Small intestine (tissue), 7 donors: ENCODE data around the gene ROPN1B. TPM values are rescaled to one million over a fixed set of nuclear protein-coding genes. Genes with fewer than 3 reads are reported as not detected.
"Not testable (repeated sequence)": the region's sequence is repeated elsewhere in the genome, so short reads cannot be mapped to it uniquely, and the experiment has no call there.

ENCODE experiments used
- DNase-seq, 2 donors: peaks; one replicate each; pipeline versions ENCODE4 v3.0.0 to v3.0.0-alpha.2; 2013
- FAIRE-seq: peaks from 2 replicates; lab custom pipeline; 2012; peaks lifted over from hg19 to GRCh38; lab: Jason Lieb, UNC
- H3K27ac ChIP-seq, 3 donors: one replicate each; pipeline ENCODE4 v1.5.1; 2013; ENCODE audit warnings: low read length in 2 of 3, mild to moderate bottlenecking in 2 of 3, control low read depth in 1 of 3, inconsistent platforms in 1 of 3, low read depth in 1 of 3, moderate library complexity in 1 of 3
- H3K27me3 ChIP-seq, 3 donors: one replicate each; pipeline ENCODE4 v1.6.1; 2013; ENCODE audit warnings: low read length in 3 of 3, inconsistent platforms in 1 of 3; ENCODE audit not compliant: control insufficient read depth in 3 of 3, insufficient read depth in 3 of 3
- H3K36me3 ChIP-seq, 3 donors: one replicate each; pipeline ENCODE4 v1.6.1; 2013; ENCODE audit warnings: low read length in 3 of 3, inconsistent platforms in 1 of 3, low read depth in 1 of 3, mild to moderate bottlenecking in 1 of 3, moderate library complexity in 1 of 3; ENCODE audit not compliant: control insufficient read depth in 3 of 3, insufficient read depth in 2 of 3
- H3K4me1 ChIP-seq, 3 donors: one replicate each; pipeline ENCODE4 v1.6.1; 2013; ENCODE audit warnings: low read length in 2 of 3, inconsistent platforms in 1 of 3, low read depth in 1 of 3, mild to moderate bottlenecking in 1 of 3, moderate library complexity in 1 of 3; ENCODE audit not compliant: control insufficient read depth in 3 of 3, insufficient read depth in 2 of 3
- H3K4me3 ChIP-seq, 3 donors: one replicate each; pipeline ENCODE4 v1.5.1; 2013; ENCODE audit warnings: low read length in 3 of 3, control low read depth in 1 of 3, inconsistent platforms in 1 of 3, low read depth in 1 of 3, mild to moderate bottlenecking in 1 of 3, moderate library complexity in 1 of 3
- H3K9me3 ChIP-seq, 2 donors: one replicate each; pipeline ENCODE4 v1.6.1; 2013; ENCODE audit warnings: low read depth in 1 of 2, low read length in 1 of 2; ENCODE audit not compliant: control insufficient read depth in 2 of 2, insufficient read depth in 1 of 2
- WGBS, 3 donors: extraction: QIAGEN DNeasy Blood & Tissue Kit; methylation state at CpG; one replicate each; pipeline ENCODE4 v1.1.7; 2013; 5-methylcytosine and 5-hydroxymethylcytosine counted together
- polyA plus RNA-seq, 4 donors: library from polyadenylated mRNA; stranded (reverse) in 3 of 4; unstranded in 1 of 4; fragments of 200-250 nt in 3 of 4; fragments of 120-200 nt in 1 of 4; gene quantifications; one replicate each; pipeline versions ENCODE4 v1.2.1 to v1.2.3, GENCODE V29; 2013
- donor health status: healthy with polysubstance abuse.
- donor health status: control.
- donor health status: control.
- donor health status: Bipolar disorder and iron deficiency.
- donor health status: healthy.

The ROPN1B gene
- polyA plus RNA-seq, 4 donors = 0.06 to 0.07 TPM; not detected in 2

- H3K9me3 ChIP-seq, H3K4me1 ChIP-seq, FAIRE-seq, H3K36me3 ChIP-seq, H3K27ac ChIP-seq, H3K4me3 ChIP-seq, H3K27me3 ChIP-seq: not testable (repeated sequence)
- DNase-seq = peak; percentile 45 to 51
- 14 to 33% (median 25%) methylated on average over 22 of the region's 22 CpGs for WGBS, 3 donors
Measured at GRCh38 chr3:125928771-125929545, 40.0 kb upstream of the ROPN1B start.

DNA sequence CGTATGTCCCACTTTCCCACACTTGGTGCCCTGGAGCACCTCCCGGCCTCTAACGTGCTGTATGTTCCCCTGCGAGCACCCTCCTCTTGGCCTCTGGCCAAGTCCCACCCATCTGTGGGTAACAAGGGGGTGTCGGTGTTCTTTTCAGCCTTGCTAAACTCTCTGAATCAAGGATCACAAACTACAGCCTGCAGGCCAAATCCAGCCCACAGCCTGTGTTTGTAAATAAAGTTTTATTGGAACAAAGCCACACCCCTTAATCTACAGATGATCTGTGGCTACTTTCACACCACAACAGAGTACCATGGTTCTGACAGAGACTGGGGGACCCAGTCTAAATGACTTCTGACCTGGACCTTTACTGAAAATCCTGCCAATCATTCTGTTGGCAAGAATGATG, 39.2 kb upstream of the ROPN1B start:
- not testable (repeated sequence) for H3K27ac ChIP-seq, FAIRE-seq, H3K9me3 ChIP-seq, H3K4me1 ChIP-seq, H3K27me3 ChIP-seq, DNase-seq, H3K36me3 ChIP-seq, H3K4me3 ChIP-seq
- 21 to 44% (median 21%) methylated on average over 5 of the region's 5 CpGs for WGBS, 3 donors

- H3K36me3 ChIP-seq, DNase-seq, H3K4me3 ChIP-seq, H3K9me3 ChIP-seq, H3K4me1 ChIP-seq, H3K27me3 ChIP-seq, H3K27ac ChIP-seq, FAIRE-seq: not testable (repeated sequence)
- WGBS, 3 donors = 46 to 80% (median 61%) methylated on average over 6 to 11 of the region's 14 CpGs
Measured at GRCh38 chr3:125931355-125931880, 37.6 kb upstream of the ROPN1B start.

GRCh38 chr3:125933397-125934173, 35.4 kb upstream of the ROPN1B start:
- not testable (repeated sequence) for H3K27ac ChIP-seq, DNase-seq, FAIRE-seq, H3K4me1 ChIP-seq, H3K4me3 ChIP-seq, H3K36me3 ChIP-seq, H3K9me3 ChIP-seq, H3K27me3 ChIP-seq
- WGBS, 3 donors = 82 to 91% (median 86%) methylated on average over 13 to 15 of the region's 17 CpGs

GRCh38 chr3:125935252-125935874, 33.6 kb upstream of the ROPN1B start:
- H3K27ac ChIP-seq, H3K27me3 ChIP-seq, H3K4me1 ChIP-seq, H3K36me3 ChIP-seq, H3K4me3 ChIP-seq, H3K9me3 ChIP-seq, FAIRE-seq: not testable (repeated sequence)
- WGBS, 3 donors = 19 to 64% (median 35%) methylated on average over 10 of the region's 10 CpGs
- peak; percentile 11 to 57 for DNase-seq

DNA sequence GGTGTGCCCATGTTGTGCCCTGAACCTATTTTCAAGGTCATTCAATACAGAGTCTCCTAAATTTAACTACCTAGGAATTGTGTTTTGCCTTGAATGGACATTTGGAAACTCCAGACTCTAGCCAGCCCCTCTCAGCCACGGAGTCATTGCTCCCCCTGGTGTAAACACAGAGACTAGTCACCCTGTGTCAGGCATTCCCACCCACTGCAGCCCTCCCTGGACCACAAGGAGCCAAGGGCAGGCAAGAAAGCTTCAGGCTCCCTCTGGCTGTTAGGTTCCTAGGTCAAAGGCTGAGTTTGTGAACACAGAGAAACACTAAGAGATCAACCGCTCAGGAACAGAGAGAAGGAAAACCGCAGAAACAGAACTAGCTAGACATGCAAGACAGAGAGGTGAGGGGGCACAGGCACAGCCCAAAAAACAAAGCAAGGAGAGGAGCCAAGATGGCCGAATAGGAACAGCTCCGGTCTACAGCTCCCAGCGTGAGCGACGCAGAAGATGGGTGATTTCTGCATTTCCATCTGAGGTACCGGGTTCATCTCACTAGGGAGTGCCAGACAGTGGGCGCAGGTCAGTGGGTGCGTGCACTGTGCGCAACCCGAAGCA, 32.7 kb upstream of the ROPN1B start:
- 78 to 83% (median 80%) methylated on average over 10 to 13 of the region's 13 CpGs for WGBS, 3 donors
- not testable (repeated sequence) for FAIRE-seq, H3K9me3 ChIP-seq, H3K27ac ChIP-seq, H3K27me3 ChIP-seq, H3K4me3 ChIP-seq, DNase-seq, H3K4me1 ChIP-seq, H3K36me3 ChIP-seq

DNA sequence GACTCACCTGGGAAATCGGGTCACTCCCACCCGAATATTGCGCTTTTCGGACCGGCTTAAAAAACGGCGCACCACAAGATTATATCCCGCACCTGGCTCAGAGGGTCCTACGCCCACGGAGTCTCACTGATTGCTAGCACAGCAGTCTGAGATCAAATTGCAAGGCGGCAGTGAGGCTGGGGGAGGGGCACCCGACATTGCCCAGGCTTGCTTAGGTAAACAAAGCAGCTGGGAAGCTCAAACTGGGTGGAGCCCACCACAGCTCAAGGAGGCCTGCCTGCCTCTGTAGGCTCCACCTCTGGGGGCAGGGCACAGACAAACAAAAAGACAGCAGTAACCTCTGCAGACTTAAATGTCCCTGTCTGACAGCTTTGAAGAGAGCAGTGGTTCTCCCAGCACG, 32.1 kb upstream of the ROPN1B start:
- not testable (repeated sequence) for H3K4me1 ChIP-seq, FAIRE-seq, H3K27me3 ChIP-seq, H3K36me3 ChIP-seq, H3K9me3 ChIP-seq, H3K4me3 ChIP-seq, H3K27ac ChIP-seq, DNase-seq
- 64 to 67% (median 66%) methylated on average over 1 to 12 of the region's 13 CpGs for WGBS, 3 donors

DNA sequence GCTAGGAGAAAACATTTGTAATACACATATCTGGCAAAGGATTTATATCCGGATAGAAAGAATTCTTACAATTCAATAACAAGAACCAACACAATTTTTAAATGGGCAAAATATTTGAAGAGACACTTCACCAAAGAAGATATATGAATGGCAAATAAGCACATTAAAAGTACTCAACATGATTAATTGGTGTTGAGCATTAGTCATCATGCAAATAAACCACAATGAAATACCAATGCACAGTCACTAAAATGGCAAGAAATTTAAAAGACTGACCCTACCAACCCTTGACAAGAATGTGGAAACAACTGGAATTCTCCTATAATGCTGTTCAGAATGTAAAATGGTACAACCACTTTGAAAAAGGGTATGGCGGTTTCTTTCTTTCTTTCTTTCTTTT, 21.2 kb upstream of the ROPN1B start:
- not testable (repeated sequence) for H3K4me3 ChIP-seq, H3K36me3 ChIP-seq, DNase-seq, H3K4me1 ChIP-seq, H3K9me3 ChIP-seq, FAIRE-seq, H3K27ac ChIP-seq, H3K27me3 ChIP-seq
- 83 to 92% (median 88%) methylated on average over 2 of the region's 2 CpGs for WGBS, 3 donors
